GM18951 (cell line): ENCODE measurements around the gene CELF4.

ENCODE experiments used
- POLR2A ChIP-seq: IDR thresholded peaks from 4 replicates; pipeline ENCODE4 v1.6.1; 2011; ENCODE audit warnings: mild to moderate bottlenecking; ENCODE audit not compliant: insufficient read length, insufficient read depth; ENCODE audit errors: extremely low read depth
- in situ Hi-C: fragments of 300-500 bp; cut with MboI; formaldehyde crosslinking; loops from one replicate; pipeline ENCODE4 v1.12.0; 2022; ENCODE audit warnings: low sequenced_read_pairs, mixed read lengths, inconsistent platforms; ENCODE audit not compliant: unreplicated experiment

The CELF4 gene

DNA sequence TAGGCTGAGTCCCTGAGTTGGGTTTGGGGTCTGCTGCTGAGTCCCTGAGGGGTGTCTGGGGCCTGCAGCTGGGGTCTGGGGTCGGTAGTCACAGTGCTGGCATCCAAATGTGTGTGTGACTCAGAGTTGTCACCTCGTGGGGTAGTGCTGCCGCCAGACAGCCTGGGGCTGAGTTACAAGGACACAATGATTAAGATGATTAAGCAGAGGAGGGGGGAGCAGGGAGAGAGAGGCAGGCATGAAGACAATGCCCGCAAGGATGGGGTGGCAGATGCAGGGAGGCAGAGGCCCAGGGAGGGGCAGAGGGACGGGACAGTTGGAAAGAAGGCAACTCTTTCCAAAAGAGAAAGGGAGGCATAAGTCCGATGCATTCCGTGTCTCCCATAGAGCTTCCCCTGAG lies 120.2 kb downstream of the CELF4 start:
- no peak for TF ChIP-seq POLR2A
- in situ Hi-C loops: no loop called here

DNA sequence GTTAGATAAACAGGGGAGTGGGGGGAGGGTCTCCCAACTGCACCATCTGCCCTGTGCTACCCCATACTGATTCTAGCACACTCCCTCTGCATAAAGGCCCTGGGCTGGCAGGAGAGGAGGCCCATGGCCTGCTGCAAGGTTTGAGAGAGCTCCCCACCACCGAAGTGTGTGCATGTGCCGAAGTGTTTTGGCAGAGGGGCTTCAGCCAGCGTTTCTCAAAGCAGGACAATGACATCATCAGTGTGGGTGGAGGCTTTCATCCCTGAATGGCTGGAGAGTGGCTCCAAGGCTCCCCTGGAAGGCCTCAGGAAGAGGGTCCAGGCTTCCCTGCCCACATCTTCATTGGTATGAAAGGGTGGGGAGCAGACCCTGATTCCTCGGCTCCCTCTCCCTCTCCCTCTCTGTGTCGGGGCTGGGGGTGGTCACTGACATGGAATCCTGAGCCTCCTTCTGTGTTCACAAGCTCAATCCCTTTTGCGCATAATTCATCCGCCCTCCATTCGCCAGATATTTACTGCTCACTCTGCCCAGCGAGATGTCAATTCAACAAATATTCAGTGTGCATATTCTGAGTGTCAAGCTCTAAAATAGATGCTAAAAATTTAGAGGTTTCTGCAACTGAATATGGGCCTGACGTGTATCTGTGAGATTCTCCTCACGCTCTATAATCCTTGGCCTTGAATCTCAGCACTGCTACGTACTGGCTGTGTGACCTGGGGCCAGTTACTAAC lies 122.1 kb downstream of the CELF4 start:
- in situ Hi-C loops: no loop called here
- no peak for TF ChIP-seq POLR2A

DNA sequence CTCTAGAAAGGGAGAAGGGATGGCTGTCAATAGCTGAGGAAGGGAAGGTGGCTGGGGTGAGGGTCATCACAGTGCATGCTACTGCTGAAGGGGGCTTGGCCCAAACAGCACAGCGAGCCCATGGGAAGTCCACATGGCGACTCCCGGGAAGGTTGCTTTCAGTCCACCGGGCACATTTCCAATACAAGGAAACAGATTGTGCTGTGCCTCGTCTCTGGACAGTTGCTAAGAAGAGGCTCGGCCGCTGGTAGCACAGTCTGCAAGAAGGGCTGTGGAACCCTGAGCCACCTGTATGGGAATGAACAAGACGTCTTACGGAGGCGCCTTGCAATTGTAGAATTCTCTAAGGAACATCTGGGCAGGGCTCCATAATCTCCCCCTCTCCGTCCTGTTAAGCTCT lies 123.1 kb downstream of the CELF4 start:
- in situ Hi-C loops: no loop called here
- no peak for TF ChIP-seq POLR2A

DNA sequence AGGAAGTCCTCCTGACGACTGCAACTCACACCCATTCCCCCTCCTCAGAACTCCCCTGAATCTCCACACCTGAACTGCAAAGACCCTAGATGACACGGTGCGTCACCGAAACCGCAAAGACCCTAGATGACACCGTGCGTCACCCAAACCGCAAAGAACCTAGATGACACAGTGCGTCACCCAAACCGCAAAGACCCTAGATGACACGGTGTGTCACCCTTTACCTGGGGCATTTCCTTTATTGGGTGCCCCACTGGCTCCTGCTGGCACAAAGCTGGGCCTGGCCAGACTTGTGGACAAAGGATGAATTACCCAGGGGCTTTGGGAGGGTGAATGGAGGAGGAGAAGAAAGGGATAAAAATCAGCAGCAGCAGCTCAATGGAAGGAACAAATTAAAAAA lies 123.8 kb downstream of the CELF4 start:
- in situ Hi-C loops: no loop called here
- no peak for TF ChIP-seq POLR2A

DNA sequence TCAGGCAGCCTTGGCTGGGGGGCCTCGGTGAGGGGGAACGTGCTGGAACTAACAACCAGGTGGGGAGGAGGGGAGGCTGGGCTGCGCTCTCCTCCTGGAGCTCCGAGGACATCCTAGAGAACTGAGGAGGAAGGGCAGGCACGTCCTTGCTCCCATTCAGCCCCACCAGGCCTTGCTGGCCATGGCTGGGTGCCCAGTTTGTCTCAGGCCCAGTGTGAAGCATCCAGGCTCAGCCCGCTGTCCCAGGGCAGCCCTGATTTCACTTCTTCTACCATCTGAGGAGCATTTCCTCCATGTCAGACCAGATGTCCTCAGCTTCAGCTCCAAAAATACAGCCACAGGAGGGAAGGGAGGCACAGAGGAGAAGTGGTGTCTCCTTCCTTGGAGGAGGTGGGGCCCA lies 125.4 kb downstream of the CELF4 start:
- in situ Hi-C loops: no loop called here
- no peak for TF ChIP-seq POLR2A

DNA sequence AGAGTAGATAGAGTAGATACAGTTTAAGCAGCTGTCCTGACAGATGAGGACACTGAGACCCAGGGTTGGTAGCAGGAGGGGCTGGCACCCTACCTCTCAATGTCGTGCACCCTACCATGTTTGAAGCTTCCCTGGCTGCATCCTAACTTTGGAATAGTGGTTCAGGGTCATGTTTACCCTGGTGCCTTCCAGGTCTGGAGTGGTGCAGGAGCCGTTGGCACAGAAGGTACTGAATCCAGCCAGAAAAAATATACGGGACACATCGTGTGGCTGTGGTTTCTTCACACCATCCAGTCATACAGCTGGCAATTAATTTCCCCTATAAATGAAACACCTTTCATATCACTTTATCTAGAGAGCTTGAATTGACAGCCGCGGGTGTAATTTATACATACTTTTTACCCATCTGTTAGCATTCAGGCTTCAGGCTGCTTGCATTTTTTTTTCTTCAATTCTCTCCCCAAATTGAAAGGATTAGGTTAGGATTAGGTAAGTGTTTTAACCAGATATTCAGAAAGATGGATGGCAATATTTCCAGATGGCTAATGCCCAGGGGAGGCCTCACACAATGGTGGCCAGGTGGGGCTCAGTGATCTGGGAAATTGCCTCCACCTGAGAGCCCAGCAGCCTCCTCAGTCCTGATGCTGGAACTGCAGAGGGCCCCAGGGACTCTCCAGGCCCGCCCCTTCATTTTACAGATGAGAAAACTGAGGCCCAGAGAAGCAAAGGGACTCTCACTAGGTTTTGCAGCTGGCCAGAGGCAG lies 127.0 kb downstream of the CELF4 start:
- in situ Hi-C loops: no loop called here
- no peak for TF ChIP-seq POLR2A

DNA sequence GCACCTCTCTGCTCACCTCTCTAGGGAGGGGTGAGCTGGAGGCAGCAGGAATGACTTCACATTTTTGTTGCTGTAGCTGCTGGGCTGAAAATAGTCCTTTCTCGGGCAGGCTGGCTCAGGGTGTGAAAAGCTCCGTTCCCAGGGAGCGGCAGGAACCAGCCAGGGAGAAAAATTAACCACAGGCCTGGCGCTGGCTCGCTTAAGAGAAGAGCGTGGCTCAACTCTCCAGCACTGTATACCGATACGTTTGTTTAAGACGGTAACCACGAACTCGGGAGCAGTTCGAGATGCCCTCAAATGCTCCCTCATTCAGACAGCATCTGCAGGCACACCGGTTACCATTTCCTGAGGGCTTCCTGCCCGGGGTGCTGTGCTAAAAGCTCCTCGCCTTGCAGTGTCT lies 129.6 kb downstream of the CELF4 start:
- in situ Hi-C loops: no loop called here
- TF ChIP-seq POLR2A: no peak

DNA sequence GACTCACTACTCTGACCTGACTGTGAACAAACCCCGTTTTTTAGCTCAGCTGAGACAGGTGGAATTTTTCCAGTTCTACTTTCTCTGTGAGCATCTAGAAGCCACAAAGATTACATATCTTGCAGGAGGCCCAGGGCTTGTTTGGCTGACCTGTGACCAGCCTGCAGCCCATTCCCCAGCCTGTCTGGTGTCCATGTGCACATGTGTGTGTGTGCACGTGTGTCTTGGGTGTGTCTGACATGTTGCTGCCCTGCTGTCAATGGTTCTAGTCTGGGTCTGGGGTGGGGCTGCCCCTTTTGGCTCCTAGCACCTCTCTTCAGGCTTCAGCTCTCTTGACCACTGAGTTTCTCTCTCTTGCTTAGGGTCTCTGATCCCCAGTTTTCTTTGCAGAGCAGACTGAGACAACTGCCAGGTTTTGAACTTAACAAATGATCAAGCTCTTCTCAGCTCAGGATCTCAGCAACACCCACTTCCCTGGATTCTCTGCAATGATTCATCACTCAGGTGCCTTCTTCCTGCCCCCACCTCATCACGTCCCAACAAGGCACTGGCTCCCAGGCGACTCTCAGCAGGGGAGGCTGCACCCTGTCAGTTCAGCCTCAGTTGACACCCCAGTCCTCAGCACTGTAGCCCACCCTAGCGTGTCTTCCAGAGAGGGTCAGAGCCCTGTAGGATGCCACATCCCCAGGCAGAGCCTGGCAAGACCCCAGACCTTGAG lies 130.3 kb downstream of the CELF4 start:
- TF ChIP-seq POLR2A: no peak
- in situ Hi-C loops: no loop called here

DNA sequence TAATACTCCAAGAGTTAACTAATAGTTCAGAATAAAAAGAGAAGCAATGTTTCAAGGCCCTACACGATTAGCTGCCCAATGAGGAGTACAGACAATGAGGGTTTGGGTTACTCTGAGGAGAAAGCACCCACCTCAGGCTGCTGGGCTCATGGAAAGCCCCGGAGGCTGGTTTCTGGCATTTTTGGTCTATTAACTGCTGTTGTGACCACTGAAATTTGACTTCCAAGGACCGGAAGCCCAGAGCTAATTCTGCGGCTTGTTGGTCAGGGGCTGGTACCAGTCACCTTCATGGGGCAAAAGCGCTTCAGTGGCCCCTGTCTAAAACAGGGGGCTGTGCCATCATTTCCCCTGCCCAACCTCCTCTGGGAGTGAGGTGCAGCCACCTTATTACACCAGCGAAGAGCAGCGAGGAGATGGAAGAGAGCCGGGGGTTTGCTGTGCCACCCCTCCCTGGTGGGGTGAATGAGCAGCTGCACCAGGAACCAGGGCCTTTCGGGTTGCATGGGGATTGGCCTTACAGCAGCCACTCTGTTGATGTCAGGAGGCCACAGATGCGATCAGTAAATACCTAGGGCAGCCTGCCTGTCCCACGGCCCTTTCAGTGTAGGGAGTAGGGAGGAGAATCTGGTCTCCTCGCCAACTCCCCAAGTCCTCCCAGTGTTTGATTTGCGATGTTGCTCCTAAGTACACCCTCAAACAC lies 131.3 kb downstream of the CELF4 start:
- in situ Hi-C loops: no loop called here
- TF ChIP-seq POLR2A: no peak

DNA sequence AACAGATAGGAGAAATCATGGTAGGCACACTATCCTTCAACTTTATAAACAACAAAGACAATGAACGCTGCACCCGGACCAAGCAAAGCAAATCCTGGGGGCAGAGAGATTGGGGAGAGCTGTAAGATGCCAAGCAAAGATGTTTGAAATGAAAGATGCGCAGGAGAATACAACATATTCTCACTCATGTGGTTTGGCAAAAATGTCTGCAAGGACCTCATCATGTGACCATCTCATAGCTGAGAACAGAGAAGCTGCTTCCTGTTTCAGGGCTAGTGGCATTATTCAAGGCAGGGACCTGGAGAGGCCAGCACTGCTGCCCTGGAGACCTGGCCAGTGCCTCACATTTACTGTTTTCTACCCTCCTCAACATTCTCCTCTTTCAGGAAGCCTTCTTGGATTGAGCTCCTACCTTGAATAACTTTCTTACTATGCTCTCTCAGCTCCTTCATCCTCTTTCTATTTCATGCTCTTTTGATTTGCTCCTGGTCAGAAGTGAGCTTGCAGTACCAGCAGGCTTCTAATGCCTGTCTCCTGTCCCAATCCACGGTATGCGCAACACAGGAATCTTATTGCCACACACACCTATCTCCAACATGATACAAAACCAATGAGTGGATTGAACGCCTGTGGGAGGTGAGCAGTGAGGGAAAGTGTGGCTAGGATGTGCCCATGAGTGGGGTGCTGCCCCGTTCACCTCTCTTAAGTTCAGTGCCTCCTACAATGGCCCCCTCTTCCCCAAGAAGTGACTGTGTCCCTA lies 133.0 kb downstream of the CELF4 start:
- in situ Hi-C loops: no loop called here
- TF ChIP-seq POLR2A: no peak

DNA sequence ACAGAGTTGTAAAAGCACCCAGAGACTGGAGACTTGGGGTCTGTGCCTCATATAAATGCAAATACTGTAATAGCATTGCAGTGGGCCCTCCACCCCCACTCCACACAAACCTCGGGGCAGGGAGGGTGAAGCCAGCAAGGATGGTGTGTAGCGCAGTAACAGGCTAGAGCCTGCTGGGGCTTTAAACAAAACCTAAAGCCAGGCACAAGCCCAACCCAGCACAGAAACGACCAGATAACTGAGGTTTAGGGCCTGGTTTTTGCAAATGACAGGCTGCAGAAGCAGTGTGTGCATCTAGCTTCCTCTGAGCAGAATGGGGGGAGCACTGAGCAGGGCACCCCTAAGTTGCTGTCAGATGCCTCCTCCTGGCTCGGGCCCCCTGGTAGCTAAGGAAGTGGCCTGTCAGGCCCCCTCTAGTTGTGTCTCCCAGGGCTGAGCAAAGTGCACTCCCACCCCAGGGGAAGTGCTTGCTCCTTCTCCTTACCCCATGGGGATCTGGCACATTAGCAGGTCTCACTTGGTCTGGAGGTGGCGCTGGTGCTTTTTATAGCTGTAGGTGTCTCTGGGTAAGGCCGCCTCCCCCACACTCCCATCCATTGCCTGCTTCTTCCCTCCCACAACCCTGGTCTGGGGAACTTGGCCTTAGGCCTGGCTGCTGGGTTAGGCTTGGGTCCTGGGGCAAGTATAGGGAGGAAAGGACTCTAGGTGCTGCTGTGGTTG lies 135.1 kb downstream of the CELF4 start:
- in situ Hi-C loops: no loop called here
- no peak for TF ChIP-seq POLR2A

DNA sequence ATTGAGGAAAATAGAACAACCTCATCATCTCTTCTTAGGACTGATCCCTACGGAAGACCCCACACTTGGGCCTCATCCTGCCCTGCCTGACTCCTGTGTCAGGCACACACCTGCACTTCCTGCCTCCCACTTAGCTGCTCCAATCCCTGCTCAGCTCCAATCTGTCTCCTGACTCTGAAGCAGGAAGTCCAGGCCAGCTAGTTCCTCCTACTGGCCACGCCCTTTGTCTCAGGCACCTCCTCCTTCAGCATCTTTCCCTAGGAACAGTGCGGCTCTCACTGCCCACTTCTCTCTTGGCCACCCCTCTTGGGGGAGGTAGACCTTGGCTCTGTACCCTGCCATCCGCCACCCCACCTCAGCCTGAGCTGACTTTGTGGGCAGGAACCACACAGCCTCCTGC lies 135.8 kb downstream of the CELF4 start:
- in situ Hi-C loops: no loop called here
- no peak for TF ChIP-seq POLR2A
